HG02678 (cell line): ENCODE measurements around the gene WWC1.
"Not testable (repeated sequence)": the region's sequence is repeated elsewhere in the genome, so short reads cannot be mapped to it uniquely, and the experiment has no call there.

Experiments used
- ATAC-seq: cut with Tn5 transposase; IDR thresholded peaks from one replicate; pipeline ENCODE4 v1.9.1; 2021; ENCODE audit warnings: mild to moderate bottlenecking, moderate library complexity; ENCODE audit not compliant: unreplicated experiment

Gene WWC1

DNA sequence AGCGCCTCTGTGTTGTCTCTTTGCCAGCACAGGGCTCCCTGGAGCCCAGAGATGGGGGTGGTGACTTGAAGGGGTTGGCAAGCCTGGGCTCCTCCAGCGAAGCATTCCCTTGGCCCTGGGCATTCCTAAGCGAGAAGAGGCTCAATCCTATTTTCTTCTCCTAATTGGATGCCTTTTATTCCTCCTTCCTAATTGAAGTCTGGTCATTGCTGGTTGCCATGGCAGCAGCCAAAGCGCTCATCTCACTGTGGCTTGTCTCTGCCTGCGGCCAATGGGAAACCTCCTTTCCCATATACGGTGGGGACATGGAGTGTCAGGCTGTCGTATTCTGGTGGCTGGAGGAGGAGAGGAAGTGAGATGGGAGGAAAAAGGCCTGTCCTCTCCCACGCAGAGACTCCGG is 142.6 kb downstream of the WWC1 start:
- ATAC-seq, result no peak

DNA sequence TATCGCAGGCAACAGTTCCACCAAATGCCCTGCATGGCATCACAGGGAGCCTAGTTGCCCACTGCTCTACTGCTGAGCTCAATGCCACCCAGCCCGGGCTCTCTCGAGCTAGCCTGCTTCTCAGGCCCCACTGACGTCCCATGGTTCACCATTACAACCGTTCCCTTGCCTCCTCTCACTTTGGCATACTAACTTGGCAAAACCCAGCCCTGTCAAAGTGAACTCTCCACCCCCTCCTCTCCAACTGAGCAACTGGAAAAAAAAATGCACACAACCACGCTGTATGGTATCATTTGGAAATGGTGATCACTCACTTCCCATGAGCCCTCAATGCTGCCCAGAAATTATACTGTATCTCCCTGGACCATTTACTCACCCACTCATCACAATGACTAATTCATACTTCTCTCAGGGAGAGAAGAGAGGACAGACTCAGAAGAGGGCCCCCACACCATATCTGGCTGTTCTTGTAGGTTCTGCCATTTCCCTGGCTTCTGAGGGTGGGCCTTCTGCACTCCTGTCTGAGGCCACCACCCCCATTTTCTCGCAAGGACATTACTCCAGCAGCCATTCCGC is 143.4 kb downstream of the WWC1 start:
- no peak for ATAC-seq

DNA sequence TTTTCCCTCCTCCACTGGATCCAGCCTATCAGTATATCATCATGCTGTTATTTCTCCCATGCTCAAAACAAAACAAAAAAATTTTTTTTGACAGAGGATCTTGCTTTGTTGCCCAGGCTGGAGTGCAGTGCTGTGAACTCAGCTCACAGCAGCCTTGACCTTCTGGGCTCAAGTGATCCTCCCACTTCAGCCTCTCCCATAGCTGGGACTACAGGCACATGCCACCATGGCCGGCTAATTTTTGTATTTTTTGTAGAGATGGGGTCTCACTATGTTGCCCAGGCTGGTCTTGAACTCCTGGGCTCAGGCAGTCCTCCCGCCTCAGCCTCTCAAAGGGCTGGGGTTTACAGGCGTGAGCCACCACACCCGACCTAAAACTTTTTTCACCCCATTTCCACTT is 143.9 kb downstream of the WWC1 start:
- ATAC-seq, result not testable (repeated sequence)

DNA sequence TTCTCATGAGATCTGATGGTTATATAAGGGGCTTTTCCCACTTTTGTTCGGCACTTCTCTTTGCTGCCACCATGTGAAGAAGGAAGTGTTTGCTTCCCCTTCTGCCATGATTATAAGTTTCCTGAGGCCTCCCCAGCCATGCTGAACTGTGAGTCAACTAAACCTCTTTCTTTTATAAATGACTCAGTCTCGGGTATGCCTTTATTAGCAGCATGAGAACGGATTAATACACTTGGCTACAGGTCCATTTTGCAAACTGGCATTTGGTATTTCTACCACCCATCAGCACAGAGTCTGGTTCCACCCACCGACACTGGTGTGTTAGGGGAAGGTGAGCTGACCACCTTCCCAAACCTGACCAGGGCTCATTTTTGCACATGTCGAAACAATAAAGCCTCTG is 146.9 kb downstream of the WWC1 start:
- no peak for ATAC-seq

DNA sequence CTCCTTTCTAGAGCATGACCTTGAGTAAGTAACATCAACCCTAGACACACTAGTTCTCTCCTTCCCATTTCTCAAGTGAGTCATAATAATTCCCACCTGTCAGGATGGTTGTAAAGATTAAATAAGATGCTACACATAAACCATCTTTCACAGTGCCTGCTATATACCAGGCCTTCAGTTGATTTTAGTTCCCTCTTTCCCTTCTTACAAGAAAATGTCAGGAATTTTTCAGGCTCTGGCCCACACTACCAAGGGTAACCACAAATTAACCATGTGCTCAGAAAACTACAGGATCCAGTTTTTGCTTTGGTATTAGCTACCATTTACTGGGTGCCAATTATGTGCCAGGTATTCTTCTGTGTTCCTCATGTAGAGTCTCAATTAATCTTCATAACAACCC is 152.1 kb downstream of the WWC1 start:
- no peak for ATAC-seq

DNA sequence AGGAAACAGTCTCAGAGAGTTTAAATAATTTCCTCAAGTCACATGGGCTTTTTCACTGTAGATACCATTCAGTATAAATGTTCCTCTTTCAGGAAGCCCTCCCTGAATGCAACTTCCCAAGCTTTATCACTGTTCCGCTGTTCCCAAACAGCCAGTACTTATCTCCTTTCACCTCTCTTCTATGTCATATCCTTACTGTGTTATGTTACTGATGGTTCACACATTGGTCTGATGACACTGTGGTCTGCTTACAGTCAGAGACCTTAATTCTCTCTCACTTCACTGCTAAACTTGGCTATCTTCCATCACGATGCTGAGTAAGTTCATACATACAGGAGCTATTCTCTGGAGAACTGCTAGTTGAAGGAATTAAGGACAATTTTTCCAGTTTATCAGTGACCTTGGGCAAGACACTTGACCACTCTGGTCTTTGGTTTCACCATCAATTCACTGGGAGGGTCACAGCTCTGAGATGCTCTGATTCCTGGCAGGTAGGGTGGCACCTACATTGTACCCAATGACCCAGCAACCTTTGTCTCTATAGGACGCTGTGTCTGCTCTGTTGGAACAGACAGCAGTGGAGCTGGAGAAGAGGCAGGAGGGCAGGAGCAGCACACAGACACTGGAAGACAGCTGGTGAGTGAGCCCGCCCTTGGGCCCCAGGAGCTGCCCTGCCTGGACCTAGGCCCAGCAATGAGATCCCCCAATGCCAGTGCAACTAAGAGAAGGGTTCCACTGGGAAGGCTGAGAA is 152.7 kb downstream of the WWC1 start:
- ATAC-seq, result no peak

DNA sequence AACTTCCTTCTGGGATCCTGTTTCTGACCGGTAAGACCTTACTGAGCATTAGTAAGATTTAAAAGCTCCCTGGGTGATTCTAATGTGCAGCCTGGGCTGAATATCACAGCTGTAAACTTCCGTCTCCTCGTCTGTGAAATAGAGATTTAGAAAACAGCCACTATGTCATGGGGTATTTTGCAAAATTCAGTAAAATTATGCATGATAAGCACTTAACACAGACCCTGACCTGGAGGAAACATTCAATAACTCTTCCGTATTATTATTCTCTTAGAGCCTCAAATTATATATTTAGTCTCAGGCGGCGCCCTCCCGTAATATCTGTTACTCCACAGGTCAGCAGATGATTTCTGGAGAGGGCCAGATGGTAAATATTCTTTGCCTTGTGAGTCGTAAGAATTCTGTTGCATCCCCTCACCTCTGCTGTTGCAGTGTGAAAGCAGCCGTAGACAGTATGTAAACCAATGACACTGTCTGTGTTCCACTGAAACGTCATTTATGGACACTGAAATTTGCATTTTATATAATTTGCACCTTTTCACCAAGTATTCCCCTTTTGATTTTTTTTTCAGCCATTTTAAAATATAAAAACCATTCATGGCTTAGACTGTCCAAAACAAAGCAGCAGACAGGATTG is 155.7 kb downstream of the WWC1 start:
- ATAC-seq, result no peak

DNA sequence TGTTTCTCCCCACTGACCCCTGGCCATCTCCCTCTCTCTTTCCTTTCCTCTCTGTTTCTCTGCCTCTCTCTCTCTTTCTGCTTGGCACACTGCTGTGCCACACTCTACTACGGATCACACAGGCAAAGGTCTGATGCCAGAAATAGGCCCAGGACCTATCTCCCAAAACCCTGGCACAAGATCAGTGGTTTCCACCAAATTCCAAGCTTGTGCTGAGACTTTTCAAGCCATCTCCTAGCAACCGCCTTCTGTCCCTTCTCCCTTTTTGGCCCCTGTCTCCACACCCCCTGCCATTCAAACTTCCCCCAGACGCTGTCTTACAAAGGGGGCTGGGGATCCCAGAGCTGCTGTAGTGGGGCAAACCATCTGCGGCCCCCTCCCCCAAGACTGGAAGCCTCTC is 156.4 kb downstream of the WWC1 start:
- ATAC-seq, result no peak

DNA sequence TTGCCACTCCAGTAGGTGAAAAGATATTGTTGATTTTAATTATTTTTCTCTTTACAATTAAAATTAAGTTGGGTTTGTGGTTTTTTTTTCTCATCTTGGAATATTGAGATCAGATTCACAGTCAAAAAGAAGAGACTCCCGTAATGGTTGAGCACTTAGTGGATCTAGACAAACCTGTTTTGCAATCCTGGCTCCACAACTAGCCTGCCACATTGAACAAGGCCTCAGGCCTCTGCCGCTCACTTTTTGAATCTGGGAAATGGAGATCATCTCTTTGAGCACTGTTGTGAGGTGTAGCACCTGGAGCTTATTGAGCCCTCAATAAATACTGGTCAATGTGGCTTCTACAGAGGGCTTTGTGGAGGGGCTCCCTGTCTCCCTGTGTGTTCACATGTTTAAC is 157.7 kb downstream of the WWC1 start:
- ATAC-seq, result no peak

DNA sequence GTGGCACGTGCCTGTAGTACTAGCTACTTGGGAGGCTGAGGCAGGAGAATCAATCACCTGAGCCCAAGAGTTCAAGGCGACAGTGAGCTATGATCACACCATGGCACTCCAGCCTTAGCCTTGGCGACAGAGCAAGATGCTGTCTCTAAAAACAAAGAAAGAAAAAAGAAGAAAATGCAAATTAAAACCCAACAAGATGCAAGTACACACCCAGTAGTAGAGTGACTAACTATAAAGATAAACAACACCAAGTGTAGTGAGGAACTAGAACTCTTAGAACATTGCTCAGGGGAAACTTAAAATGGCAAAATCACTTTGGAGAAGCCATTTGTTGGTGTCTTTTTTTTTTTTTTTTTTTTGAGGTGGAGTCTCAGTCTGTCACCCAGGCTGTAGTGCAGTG is 160.1 kb downstream of the WWC1 start:
- no peak for ATAC-seq

DNA sequence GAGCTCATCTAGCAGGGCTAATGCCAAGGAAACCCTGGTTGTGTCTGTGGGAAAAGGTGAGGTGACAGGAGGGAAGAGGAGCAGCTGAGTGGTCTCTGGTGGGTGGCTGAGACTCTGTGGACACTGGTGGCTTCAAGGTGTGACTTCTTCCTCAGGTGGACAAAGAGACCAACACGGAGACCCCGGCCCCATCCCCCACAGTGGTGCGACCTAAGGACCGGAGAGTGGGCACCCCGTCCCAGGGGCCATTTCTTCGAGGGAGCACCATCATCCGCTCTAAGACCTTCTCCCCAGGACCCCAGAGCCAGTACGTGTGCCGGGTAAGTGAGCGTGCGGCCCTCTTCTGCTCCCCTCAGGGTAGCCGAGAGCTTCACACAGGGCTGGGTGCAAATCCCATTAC is 163.8 kb downstream of the WWC1 start:
- no peak for ATAC-seq

DNA sequence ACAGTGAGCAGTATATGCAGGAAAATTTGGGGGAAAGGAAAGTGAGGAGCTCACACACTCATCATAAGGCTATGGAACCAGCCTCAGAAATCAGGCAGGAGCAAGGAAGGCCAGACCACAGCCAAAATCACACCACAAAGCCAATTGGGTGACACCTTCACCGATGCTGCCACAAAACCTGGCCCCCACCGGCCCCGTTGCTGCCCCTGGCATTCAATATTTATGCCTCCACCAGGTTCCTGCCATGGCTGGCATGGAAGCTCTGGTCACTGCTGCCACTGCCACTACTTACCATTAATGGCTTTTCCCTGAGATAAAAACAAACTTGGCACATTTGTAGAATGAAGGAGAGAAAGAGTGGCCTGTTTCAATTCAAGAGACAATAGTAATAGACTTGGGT is 166.1 kb downstream of the WWC1 start:
- ATAC-seq, result no peak

DNA sequence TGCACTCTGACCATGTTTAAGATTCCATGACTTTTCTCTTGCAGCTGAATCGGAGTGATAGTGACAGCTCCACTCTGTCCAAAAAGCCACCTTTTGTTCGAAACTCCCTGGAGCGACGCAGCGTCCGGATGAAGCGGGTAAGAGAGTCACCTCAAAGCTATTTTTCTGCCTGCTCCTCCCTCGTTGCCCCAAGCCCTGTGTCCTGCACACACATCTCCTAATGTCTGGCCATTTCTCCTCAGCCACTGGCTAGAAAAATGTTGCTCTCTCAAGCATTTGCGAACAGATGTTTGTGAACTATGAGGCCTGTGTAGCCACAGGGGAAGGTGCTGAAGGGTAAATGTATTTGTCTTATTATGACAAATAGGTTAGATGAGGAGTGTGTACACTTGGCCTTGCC is 169.2 kb downstream of the WWC1 start:
- no peak for ATAC-seq

DNA sequence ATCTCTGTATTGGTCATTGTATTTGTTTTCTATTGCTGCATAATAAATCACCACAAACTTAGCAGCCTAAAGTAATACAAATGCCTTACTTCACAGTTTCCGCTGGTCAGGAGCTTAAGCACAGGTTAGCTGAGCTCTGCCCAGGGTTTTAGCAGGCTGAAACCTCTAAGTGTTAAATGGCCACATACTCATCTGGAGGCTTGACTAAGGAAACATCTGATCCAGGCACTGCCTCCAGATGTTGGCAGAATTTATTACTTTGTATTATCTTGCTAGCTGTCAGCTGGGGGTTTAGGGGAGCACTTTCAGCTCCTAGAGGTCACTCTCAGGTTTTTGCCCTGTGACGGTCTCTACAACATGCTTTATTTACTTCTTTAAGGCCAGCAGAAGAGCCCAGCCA is 171.6 kb downstream of the WWC1 start:
- no peak for ATAC-seq

DNA sequence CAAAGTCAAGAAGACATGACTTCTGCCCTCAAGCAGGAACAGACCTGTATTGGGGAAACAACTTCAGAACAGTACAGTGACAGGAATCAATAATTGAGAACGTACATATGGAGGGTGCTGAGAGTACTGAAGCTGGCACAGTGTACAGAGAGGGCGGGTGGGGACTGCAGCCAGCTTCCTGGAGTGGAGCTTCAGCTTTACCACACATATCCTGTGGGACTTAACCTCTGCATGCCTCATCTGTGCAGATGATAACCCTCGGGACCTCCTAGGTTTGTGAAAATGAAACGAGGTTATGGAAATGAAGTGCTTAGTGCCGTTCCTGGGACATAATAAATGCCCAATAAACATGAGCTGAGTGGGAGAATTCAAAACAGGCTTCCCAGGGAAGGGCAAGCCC is 172.8 kb downstream of the WWC1 start:
- no peak for ATAC-seq

DNA sequence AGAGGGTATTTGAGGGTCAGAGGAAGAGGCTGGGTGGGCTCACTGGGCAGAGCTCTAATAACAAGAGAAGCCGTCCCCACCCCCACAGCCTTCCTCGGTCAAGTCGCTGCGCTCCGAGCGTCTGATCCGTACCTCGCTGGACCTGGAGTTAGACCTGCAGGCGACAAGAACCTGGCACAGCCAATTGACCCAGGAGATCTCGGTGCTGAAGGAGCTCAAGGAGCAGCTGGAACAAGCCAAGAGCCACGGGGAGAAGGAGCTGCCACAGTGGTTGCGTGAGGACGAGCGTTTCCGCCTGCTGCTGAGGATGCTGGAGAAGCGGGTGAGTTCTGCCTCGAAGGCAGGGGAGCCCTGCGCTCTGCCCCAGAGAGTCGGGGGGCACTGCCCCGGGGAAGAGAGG is 173.2 kb downstream of the WWC1 start:
- no peak for ATAC-seq

DNA sequence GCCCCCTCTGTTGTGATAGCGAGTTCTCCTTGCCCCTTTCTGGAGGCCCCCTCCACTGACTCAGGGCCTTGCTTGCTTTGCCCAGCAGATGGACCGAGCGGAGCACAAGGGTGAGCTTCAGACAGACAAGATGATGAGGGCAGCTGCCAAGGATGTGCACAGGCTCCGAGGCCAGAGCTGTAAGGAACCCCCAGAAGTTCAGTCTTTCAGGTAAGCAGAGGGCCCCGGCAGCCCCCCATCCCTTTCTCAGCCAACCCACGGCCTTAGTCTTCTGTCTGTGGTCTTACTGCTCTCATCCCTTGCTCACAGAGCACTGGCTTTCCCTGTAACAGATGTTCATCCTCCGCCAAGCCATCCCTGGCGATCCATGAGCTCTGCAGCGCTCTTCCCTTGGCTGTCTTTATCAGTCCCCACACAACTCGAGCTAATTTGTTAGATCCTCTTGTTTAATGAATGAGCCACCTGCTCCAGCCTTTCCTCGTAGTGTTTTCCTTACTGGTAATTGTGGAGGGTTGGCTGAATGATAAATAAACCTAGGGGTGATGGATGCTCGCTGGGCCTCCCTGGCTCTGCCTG is 176.4 kb downstream of the WWC1 start:
- ATAC-seq, result no peak

DNA sequence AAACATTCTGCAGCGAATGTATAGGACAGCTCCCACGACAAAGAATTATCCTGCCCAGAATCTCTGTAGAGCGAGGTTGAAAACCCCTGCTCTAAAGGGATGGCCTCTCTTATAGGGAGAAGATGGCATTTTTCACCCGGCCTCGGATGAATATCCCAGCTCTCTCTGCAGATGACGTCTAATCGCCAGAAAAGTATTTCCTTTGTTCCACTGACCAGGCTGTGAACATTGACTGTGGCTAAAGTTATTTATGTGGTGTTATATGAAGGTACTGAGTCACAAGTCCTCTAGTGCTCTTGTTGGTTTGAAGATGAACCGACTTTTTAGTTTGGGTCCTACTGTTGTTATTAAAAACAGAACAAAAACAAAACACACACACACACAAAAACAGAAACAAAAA is 177.4 kb downstream of the WWC1 start:
- ATAC-seq, result no peak

DNA sequence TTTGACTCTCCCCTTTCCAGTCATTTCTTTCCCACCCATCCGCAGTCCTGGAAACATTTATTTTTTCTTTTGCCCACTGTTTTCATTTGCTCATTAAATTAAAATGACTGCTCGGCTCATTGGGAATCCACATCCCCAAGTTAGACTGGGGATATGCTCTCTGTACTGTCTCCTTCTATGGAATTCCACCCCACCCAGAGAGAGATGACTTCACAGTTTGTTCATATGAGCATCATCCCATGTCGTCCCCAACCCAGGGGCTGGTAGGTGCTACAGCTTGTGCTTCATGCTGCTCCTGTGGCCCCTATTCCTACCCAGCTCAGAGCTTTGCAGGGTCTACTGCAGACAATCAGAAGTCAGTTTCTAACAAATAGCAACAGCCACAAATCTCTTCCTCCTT is 178.4 kb downstream of the WWC1 start:
- ATAC-seq, result no peak

DNA sequence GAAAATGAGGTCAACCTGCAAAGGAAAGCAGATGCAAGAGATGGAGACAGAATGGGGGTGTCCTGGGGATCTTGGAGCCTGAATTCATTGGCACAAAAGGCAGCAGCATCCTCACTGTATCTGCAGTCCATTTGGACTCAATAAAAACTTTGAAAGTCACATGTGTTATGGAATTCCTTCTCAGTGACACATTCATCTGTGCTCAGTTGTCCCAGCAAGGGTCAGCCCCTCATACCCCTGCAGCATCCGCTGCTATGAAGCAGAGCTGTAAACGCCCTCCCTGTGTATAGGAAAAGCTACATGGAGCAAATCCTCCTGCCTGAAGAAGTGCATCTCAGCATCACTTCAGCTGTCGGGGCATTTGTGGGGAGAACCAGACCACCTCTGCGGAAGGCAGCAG is 180.3 kb downstream of the WWC1 start:
- ATAC-seq, result no peak

DNA sequence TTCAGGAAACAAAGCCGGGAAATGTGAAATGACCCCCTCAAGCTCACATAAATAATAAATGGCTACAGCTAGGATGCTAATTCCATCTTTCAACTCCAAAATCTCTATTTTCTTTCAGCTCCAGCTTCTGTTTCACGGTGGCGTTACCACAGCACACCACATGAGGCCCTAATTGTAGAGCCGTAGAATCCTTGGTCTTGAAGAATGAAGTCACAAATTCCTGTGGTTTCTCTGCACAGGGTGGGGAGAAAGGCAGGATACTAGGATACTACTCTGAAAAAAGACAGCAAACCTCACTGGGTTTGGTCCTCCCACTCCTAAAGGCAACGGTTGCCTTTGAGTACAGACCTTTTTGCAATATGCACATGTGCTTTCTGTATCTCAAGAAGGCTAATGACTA is 180.9 kb downstream of the WWC1 start:
- no peak for ATAC-seq

DNA sequence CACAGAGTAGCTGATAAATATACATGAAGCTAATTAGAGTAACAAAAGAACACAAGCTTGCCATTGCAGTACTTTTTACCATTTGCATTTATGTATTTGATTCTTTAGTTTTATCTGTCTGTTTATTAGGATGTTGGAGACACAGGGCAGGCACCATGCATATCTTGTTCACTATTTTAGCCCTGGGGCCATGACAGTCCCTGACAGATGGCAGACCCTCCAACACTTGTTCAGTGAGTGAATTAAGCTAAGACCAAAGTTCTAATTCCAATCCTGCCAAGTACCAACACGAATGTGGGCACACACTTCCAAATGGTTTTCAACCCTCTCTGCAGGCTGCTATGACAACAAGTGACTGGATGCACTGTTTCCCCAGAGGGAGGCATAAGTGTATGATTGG is 182.9 kb downstream of the WWC1 start:
- ATAC-seq, result no peak
